ENCODE data around the gene PYM1. TPM values are rescaled to one million over a fixed set of nuclear protein-coding genes. Genes with fewer than 3 reads are reported as not detected.
"Not testable (repeated sequence)": the region's sequence is repeated elsewhere in the genome, so short reads cannot be mapped to it uniquely, and the experiment has no call there.

Gene PYM1
- total and polyA plus RNA-seq, 2 donors: 20.1 to 31.1 TPM

DNA sequence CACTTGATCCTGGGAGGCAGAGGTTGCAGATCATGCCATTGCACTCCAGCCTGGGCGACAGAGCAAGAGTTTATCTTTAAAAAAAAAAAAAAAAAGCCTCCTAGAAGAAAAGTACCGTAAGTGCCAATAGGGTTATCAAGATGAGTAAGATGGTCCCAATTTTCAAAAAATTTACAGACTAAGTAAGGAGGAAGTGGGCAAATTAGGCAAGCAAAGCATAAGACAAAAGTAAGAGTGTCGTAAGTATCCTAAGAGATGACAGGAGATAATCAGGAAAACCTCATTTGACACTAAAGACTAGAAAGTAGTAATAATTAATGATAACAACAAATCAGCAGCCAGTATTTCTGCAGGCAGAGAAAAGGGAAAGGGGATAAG is 12.2 kb downstream of the PYM1 start:
- Histone ChIP-seq H3K27ac (ENCODE audit: low read depth) (no peak overlapping the region), H3K4me3 (ENCODE audit: low read depth, low read length) (no peak overlapping the region), H3K4me1 (ENCODE audit: insufficient read depth) (no peaks in the 10 kb centered on the region), H3K36me3 (ENCODE audit: insufficient read depth) (no peaks in the 10 kb centered on the region)
- no peak for DNase-seq (ENCODE audit: extremely low spot score)
- 80% methylated on average over 3 of the region's 3 CpGs for WGBS

DNA sequence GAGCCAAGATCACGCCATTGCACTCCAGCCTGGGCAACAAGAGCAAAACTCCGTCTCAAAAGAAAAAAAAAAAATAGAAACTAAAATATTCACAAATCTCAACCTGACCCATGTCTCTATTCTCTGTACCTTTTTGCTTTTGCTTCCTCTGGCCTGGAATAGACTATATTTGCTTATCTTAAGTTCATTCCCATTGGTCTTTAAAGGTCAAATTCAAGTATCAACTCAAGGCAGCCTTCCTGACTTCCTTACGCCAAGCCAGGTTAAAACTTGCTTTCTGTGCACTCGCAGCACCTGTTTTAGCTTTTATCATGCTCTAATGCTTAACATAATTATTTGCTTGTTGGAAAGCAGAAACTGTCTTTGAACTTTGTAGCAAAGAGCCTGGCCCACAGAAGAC is 14.8 kb downstream of the PYM1 start:
- 97% methylated on average over 4 of the region's 4 CpGs for WGBS
- no peaks in the 10 kb centered on the region for H3K4me1 ChIP-seq (ENCODE audit: insufficient read depth)
- DNase-seq (ENCODE audit: extremely low spot score): no peak
- H3K4me3 ChIP-seq (ENCODE audit: low read depth, low read length): no peak overlapping the region
- H3K36me3 ChIP-seq (ENCODE audit: insufficient read depth): no peaks in the 10 kb centered on the region
- no peak overlapping the region for H3K27ac ChIP-seq (ENCODE audit: low read depth)

DNA sequence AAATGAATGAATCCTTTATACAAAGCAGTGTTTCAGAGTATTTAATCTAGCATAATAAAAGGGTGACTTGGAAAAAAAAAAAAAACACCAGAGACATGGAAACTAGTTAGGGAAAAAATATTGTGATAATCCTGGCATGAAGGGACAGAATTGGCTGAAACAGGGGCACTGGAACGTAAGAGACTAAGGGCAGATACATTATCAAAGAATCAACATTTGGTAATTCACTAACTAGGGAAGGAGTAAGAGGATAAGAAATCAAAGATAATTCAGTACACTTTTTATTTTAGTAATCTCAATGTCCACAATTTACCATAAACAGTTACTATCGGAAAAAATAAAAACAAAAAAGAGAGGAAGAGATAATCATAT is 18.2 kb downstream of the PYM1 start:
- H3K4me3 ChIP-seq (ENCODE audit: low read depth, low read length): no peak overlapping the region
- WGBS: 45% methylated on average over 2 of the region's 2 CpGs
- DNase-seq (ENCODE audit: extremely low spot score): no peak
- no peak overlapping the region for H3K27ac ChIP-seq (ENCODE audit: low read depth)
- H3K36me3 ChIP-seq (ENCODE audit: insufficient read depth): no peaks in the 10 kb centered on the region
- no peaks in the 10 kb centered on the region for H3K4me1 ChIP-seq (ENCODE audit: insufficient read depth)

DNA sequence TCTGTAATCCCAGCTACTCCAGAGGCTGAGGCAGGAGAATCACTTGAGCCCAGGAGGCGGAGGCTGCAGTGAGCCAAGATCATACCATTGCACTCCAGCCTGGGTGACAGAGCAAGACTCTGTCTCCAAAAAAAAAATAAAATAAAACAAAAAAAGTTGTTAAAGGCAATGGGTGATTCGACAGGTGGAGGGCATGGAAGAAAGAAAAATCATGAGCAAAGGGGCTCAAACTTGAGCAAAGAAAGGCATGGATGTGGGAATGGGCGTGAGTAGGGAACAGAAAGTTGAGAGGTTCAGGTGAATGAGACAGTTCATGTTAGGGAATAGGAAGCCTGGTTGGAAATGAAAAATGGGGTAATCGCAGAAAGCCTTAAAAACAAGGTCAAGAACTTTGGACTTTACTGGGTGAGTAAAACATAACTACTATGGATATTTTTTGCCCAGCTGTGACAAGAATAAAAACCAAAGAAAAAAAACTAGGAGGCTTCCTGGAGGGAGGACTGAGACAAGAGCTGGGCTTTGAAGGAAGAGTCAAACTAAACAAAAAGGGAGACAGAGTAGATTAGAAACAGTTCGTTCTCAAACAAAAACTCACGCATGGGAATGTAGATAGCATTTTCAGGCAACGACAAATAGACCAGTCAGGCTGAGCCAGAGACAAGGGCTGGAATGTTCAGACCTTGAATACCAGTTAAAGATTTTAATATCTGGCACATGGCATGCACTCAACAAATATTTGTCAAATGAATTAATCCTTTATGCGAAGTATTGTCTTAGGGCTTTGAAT is 18.8 kb downstream of the PYM1 start:
- DNase-seq (ENCODE audit: extremely low spot score): no peak
- Histone ChIP-seq H3K36me3 (ENCODE audit: insufficient read depth) (no peaks in the 10 kb centered on the region), H3K4me1 (ENCODE audit: insufficient read depth) (no peaks in the 10 kb centered on the region), H3K27ac (ENCODE audit: low read depth) (no peak overlapping the region), H3K4me3 (ENCODE audit: low read depth, low read length) (no peak overlapping the region)
- 51% methylated on average over 8 of the region's 8 CpGs for WGBS

GRCh38 chr12:55906056-55906455 is 21.6 kb downstream of the PYM1 start:
- DNase-seq (ENCODE audit: extremely low spot score): no peak

DNA sequence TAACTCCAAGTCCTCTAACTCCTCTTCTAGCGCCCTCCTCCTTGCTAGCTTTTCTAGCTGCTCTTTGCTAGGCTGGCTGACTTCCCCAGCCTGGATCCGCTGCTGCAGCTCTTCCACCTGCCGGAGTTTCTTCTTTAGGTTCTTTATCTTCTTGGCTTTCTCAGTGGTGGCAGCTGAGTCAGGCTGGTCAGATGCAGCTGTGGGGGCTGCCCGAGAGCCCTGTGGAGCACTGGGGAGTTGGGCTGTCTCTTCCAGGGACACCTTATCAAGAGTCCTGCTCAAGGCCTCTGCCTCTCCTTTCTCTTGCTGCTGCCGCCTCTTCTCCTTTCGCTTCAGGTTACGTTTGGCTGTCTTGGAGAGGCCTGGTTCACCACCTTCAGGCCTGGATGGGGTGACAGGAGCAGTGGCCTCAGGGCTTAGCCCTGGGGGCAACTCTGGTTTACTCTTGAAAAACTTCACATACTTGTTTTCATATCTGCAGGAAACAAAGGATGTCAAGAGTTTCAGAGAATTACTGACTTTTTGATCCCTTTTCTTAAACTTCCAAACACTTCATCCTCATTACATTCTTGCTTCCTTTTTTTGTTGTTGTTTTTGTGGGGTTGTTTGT is 25.7 kb downstream of the PYM1 start:
- DNase-seq (ENCODE audit: extremely low spot score): no peak
- WGBS: 89% methylated on average over 7 of the region's 7 CpGs
- H3K36me3 ChIP-seq (ENCODE audit: insufficient read depth): no peaks in the 10 kb centered on the region
- no peaks in the 10 kb centered on the region for H3K4me1 ChIP-seq (ENCODE audit: insufficient read depth)
- no peak overlapping the region for H3K27ac ChIP-seq (ENCODE audit: low read depth)
- no peak overlapping the region for H3K4me3 ChIP-seq (ENCODE audit: low read depth, low read length)

More at GRCh38 chr12:55906056-55906455, 21.6 kb downstream of the PYM1 start:
- no peak overlapping the region for H3K4me3 ChIP-seq (ENCODE audit: low read depth, low read length)
- no peaks in the 10 kb centered on the region for H3K36me3 ChIP-seq (ENCODE audit: insufficient read depth)
- WGBS: 89% methylated on average over 1 of the region's 1 CpG
- H3K4me1 ChIP-seq (ENCODE audit: insufficient read depth): no peaks in the 10 kb centered on the region
- H3K27ac ChIP-seq (ENCODE audit: low read depth): no peak overlapping the region

DNA sequence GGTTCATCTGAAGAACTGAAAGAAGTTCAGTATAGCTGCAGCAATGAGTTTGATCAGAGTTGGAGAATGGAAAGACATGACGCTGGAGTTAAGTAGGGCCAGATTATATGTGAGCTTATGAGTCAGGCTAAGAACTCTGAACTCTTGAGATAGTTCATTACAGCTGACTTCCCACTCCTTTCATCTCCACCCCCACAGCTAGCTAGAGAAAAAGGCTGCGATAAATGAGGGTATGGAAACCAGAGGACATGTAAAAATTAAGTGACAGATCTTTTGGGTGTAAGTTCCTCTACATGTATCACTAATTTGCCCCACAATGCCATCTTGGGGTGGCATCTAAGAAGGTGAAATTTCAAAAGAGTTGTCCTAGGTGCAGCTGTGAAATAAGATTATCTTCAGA is 28.6 kb downstream of the PYM1 start:
- 72% methylated on average over 2 of the region's 2 CpGs for WGBS
- DNase-seq (ENCODE audit: extremely low spot score): no peak
- no peaks in the 10 kb centered on the region for H3K4me1 ChIP-seq (ENCODE audit: insufficient read depth)

GRCh38 chr12:55893723-55894122 is 34.0 kb downstream of the PYM1 start:
- WGBS: 94% methylated on average over 1 of the region's 1 CpG
- Histone ChIP-seq H3K4me1 (ENCODE audit: insufficient read depth) (no peaks in the 10 kb centered on the region), H3K4me3 (ENCODE audit: low read depth, low read length) (no peak overlapping the region), H3K27ac (ENCODE audit: low read depth) (no peak overlapping the region), H3K36me3 (ENCODE audit: insufficient read depth) (no peaks in the 10 kb centered on the region)
- no peak for DNase-seq (ENCODE audit: extremely low spot score)

More for the DNA sequence above, 28.6 kb downstream of the PYM1 start:
- Histone ChIP-seq H3K27ac (ENCODE audit: low read depth) (no peak overlapping the region), H3K36me3 (ENCODE audit: insufficient read depth) (no peaks in the 10 kb centered on the region), H3K4me3 (ENCODE audit: low read depth, low read length) (no peak overlapping the region)

DNA sequence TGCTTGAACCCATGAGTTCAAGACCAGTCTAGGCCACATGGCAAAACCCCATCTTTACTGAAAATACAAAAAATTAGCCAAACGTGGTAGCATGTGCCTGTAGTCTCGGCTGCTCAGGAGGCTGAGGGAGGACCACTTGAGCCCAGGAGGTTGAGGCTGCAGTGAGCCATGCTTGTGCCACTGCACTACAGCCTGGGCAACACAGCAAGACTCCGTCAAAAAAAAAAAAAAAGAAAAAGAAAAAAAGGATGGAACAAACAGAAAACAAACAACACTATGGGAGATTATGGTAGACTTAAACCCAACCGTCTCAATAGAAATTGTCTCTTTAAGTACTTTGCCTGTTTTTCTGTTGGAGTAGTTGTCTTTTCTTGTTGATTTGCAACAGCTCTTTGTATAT is 36.4 kb downstream of the PYM1 start:
- WGBS: 92% methylated on average over 4 of the region's 4 CpGs
- DNase-seq (ENCODE audit: extremely low spot score): no peak
- Histone ChIP-seq H3K4me3 (ENCODE audit: low read depth, low read length) (no peak overlapping the region), H3K27ac (ENCODE audit: low read depth) (no peak overlapping the region), H3K36me3 (ENCODE audit: insufficient read depth) (no peaks in the 10 kb centered on the region), H3K4me1 (ENCODE audit: insufficient read depth) (no peaks in the 10 kb centered on the region)

DNA sequence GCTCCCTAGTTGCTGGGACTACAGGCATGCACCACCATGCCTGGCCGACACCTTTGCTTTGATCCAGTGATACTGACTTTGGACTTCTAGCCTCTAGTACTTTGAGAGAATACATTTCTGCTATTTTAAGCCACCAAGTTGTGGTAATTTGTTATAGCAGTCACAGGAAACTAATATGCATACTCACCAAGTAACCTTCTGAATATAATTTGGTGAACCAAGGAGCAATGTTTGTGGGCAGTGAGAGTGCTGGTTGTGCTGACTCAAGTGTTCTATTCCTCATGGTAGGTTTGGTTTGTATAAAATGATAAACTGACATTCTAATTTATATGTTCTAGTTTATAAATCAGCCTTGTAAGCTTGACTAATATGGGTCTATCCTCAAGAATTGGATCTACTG is 42.6 kb downstream of the PYM1 start:
- WGBS: 92% methylated on average over 1 of the region's 1 CpG
- DNase-seq (ENCODE audit: extremely low spot score): no peak
- Histone ChIP-seq H3K4me1 (ENCODE audit: insufficient read depth) (no peaks in the 10 kb centered on the region), H3K36me3 (ENCODE audit: insufficient read depth) (no peaks in the 10 kb centered on the region), H3K4me3 (ENCODE audit: low read depth, low read length) (no peak overlapping the region), H3K27ac (ENCODE audit: low read depth) (no peak overlapping the region)

DNA sequence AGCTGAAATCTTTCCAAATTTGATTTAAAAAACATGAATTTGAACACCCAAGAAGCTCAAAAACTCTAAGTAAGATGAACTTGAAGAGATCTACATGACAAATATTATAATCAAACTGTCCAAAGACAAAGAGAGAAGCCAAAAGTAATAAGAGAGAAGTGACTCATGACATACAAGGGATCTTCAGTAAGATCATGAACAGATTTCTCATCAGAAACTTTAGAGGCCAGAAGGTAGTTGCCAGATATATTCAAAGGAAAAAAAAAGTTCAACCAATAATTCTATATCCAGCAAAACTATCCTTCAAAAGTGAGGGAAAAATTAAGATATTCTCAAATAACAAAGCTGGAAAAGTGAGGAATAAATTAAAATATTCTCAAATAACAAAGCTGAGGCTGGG is 49.9 kb downstream of the PYM1 start:
- Histone ChIP-seq H3K36me3 (ENCODE audit: insufficient read depth) (no peaks in the 10 kb centered on the region), H3K4me1 (ENCODE audit: insufficient read depth) (no peaks in the 10 kb centered on the region), H3K4me3 (ENCODE audit: low read depth, low read length) (no peak overlapping the region), H3K27ac (ENCODE audit: low read depth) (no peak overlapping the region)
- DNase-seq (ENCODE audit: extremely low spot score): no peak

GRCh38 chr12:55875704-55876467 is 51.8 kb downstream of the PYM1 start:
- 78% methylated on average over 4 of the region's 4 CpGs for WGBS
- no peak for DNase-seq (ENCODE audit: extremely low spot score)

DNA sequence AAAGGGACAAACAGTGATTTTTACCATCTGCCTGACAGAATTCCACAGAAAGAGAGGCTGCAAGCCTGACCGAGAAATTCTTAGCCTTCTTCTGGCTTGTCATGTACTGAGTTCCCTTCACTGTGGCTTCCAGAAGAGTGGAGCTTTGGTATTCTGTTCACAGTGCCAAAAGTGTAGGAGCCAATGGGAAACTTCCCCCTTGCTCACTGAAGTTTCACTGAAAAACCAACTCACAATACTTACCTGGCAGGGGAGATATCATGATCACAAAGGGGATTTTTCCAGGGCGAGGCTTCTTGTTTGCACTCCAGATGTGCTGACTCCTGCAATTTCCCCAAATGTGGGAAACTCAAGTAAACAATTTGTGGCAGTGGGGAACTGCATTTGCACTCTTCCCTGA is 53.3 kb downstream of the PYM1 start:
- Histone ChIP-seq H3K4me1 (ENCODE audit: insufficient read depth) (no peaks in the 10 kb centered on the region), H3K4me3 (ENCODE audit: low read depth, low read length) (no peak overlapping the region), H3K27ac (ENCODE audit: low read depth) (no peak overlapping the region), H3K36me3 (ENCODE audit: insufficient read depth) (no peaks in the 10 kb centered on the region)
- 42% methylated on average over 2 of the region's 2 CpGs for WGBS
- DNase-seq (ENCODE audit: extremely low spot score): no peak

More at GRCh38 chr12:55875704-55876467, 51.8 kb downstream of the PYM1 start:
- Histone ChIP-seq H3K27ac (ENCODE audit: low read depth) (no peak overlapping the region), H3K36me3 (ENCODE audit: insufficient read depth) (no peaks in the 10 kb centered on the region), H3K4me3 (ENCODE audit: low read depth, low read length) (no peak overlapping the region), H3K4me1 (ENCODE audit: insufficient read depth) (no peaks in the 10 kb centered on the region)

DNA sequence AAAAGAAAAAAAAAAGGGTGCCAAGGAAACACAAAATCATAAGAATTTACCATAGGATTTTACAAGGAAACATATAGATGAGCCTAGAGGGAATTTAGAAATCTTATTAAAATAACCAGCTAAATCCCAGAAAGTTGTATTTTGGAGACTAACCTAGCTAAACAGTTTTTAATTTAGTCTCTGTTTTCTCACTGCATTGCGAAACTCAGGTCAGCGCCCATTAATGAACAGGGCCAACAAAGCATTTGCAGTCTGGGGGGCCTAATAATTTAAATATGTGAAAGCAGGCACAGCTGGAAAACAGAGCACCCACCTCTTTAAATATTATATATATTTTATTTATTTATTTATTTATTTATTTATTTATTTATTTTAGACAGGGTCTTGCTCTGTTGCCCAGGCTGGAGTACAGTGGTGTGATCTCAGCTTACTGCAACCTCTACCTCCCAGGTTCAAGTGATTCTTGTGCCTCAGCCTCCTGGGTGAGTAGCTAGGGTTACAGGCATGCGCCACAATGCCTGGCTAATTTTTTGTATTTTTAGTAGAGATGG is 61.2 kb downstream of the PYM1 start:
- 95% methylated on average over 3 of the region's 3 CpGs for WGBS
- H3K36me3 ChIP-seq (ENCODE audit: insufficient read depth); H3K4me1 ChIP-seq (ENCODE audit: insufficient read depth); DNase-seq (ENCODE audit: extremely low spot score); H3K27ac ChIP-seq (ENCODE audit: low read depth); H3K4me3 ChIP-seq (ENCODE audit: low read depth, low read length): not testable (repeated sequence)

All from urinary bladder (tissue), 4 donors.